ENCODE results near the gene BLOC1S5. TPM values are rescaled to one million over a fixed set of nuclear protein-coding genes. Genes with fewer than 3 reads are reported as not detected.
"Not testable (repeated sequence)": the region's sequence is repeated elsewhere in the genome, so short reads cannot be mapped to it uniquely, and the experiment has no call there.

Gene BLOC1S5
- total RNA-seq, 1 donor from 2014 or later: 10.9 TPM

DNA sequence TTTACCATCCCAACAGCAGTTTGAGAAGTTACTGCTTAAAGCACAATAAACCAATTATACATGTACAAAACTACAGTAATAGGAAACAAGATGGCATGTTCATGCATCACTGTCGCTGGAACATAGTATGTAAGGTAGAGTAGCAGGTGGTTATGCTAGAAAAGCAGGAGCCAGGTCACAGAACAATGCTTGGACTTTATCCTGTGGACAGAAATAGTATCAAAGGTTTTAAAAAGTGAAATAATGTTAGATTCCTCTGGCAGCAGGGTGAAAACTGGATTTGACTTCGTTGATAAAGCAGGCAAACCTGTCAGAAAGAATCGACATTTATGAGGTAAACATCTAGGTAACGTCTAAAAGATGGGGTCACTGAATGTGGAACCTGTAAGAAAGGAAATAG lies 2.5 kb downstream of the BLOC1S5 start:
- no peak for TF ChIP-seq CTCF (conservative IDR thresholded peaks at IDR 0.05; ENCODE audit: low read depth, low read length)
- H3K4me3 ChIP-seq (ENCODE audit: low read depth, low read length): no peak overlapping the region
- DNase-seq (ENCODE audit: low read depth): no peak

- no peak for DNase-seq (ENCODE audit: low read depth)
- no peak for TF ChIP-seq CTCF (conservative IDR thresholded peaks at IDR 0.05; ENCODE audit: low read depth, low read length)
- H3K4me3 ChIP-seq (ENCODE audit: low read depth, low read length): no peak overlapping the region
These were observed 3.8 kb downstream of the BLOC1S5 start for GRCh38 chr6:8060346-8060745.

GRCh38 chr6:8059129-8059528 lies 5.1 kb downstream of the BLOC1S5 start:
- no peak for TF ChIP-seq CTCF (conservative IDR thresholded peaks at IDR 0.05; ENCODE audit: low read depth, low read length)
- H3K4me3 ChIP-seq (ENCODE audit: low read depth, low read length): no peak overlapping the region
- no peak for DNase-seq (ENCODE audit: low read depth)

- TF ChIP-seq CTCF (conservative IDR thresholded peaks at IDR 0.05; ENCODE audit: low read depth, low read length): no peak
- H3K4me3 ChIP-seq (ENCODE audit: low read depth, low read length): no peak overlapping the region
- no peak for DNase-seq (ENCODE audit: low read depth)
These were observed 6.4 kb downstream of the BLOC1S5 start for GRCh38 chr6:8057793-8058192.

GRCh38 chr6:8057263-8057662 lies 6.9 kb downstream of the BLOC1S5 start:
- no peak for TF ChIP-seq CTCF (conservative IDR thresholded peaks at IDR 0.05; ENCODE audit: low read depth, low read length)
- no peak for DNase-seq (ENCODE audit: low read depth)

DNA sequence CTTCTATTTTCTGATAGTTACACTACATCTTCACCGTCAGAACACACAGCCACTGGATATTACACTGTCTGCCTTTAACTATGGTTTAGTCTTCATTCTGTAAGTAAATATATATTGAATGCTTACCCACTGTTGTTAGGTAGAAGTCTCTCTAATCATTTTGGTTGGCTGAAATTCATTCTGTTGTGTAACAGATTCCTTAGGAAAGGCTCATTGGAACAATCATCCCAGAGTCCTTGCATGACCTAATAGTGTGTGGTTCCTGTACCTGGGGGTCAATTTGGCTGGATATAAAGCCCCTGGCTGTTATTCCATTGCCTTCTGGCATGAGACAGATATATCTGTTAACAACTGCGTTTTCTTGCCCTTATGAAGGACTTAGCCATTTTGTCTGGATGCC lies 9.9 kb downstream of the BLOC1S5 start:
- H3K4me3 ChIP-seq (ENCODE audit: low read depth, low read length): no peak overlapping the region
- no peak for DNase-seq (ENCODE audit: low read depth)
- TF ChIP-seq CTCF (conservative IDR thresholded peaks at IDR 0.05; ENCODE audit: low read depth, low read length): no peak

More at GRCh38 chr6:8057263-8057662, 6.9 kb downstream of the BLOC1S5 start:
- no peak overlapping the region for H3K4me3 ChIP-seq (ENCODE audit: low read depth, low read length)

GRCh38 chr6:8047541-8048292 lies 16.5 kb downstream of the BLOC1S5 start:
- no peak for DNase-seq (ENCODE audit: low read depth)

GRCh38 chr6:8045769-8046168 lies 18.4 kb downstream of the BLOC1S5 start:
- DNase-seq (ENCODE audit: low read depth); H3K4me3 ChIP-seq (ENCODE audit: low read depth, low read length): not testable (repeated sequence)

More at GRCh38 chr6:8047541-8048292, 16.5 kb downstream of the BLOC1S5 start:
- H3K4me3 ChIP-seq (ENCODE audit: low read depth, low read length): no peak overlapping the region
- TF ChIP-seq CTCF (conservative IDR thresholded peaks at IDR 0.05; ENCODE audit: low read depth, low read length): no peak

All from epithelial cell of proximal tubule (primary cell).